WTC11 (cell line): ENCODE results near the gene ALG1L2.

Experiments used
- CBFB ChIP-seq: sonication (generic); formaldehyde crosslinking; IDR thresholded peaks from 2 replicates; pipeline ENCODE4 v1.8.1; 2022; ENCODE audit warnings: mild to moderate bottlenecking, low read depth, missing genetic modification reagents
- CREM ChIP-seq: sonication (generic); formaldehyde crosslinking; IDR thresholded peaks from 2 replicates; pipeline ENCODE4 v1.8.1; 2022; ENCODE audit warnings: mild to moderate bottlenecking, missing genetic modification reagents, moderate library complexity
- IRF2 ChIP-seq: sonication (generic); formaldehyde crosslinking; IDR thresholded peaks from 2 replicates; pipeline ENCODE4 v1.8.0; 2022; ENCODE audit warnings: low read depth, missing genetic modification reagents, borderline replicate concordance
- JAZF1 ChIP-seq: fragments of 250-450 bp; sonication (Bioruptor Pico); IDR thresholded peaks from 2 replicates; pipeline ENCODE4 v1.9.0; 2021; ENCODE audit warnings: moderate library complexity, mild to moderate bottlenecking, inconsistent platforms
- NFE2L1 ChIP-seq: sonication (generic); formaldehyde crosslinking; IDR thresholded peaks from 2 replicates; pipeline ENCODE4 v1.8.1; 2023; ENCODE audit warnings: missing genetic modification reagents
- NR1H2 ChIP-seq: sonication (generic); formaldehyde crosslinking; IDR thresholded peaks from 2 replicates; pipeline ENCODE4 v1.9.0; 2021; ENCODE audit warnings: mild to moderate bottlenecking, moderate library complexity, missing genetic modification reagents
- NR3C1 ChIP-seq: sonication (generic); formaldehyde crosslinking; conservative IDR thresholded peaks from 2 replicates; pipeline ENCODE4 v1.8.1; 2023; ENCODE audit warnings: low read depth, mild to moderate bottlenecking, missing genetic modification reagents
- ZNF232 ChIP-seq: sonication (generic); formaldehyde crosslinking; IDR thresholded peaks from 2 replicates; pipeline ENCODE4 v1.8.0; 2022; ENCODE audit warnings: mild to moderate bottlenecking, missing genetic modification reagents
- ZNF317 ChIP-seq: sonication (generic); formaldehyde crosslinking; IDR thresholded peaks from 2 replicates; pipeline ENCODE4 v1.8.1; 2023; ENCODE audit warnings: low read depth, mild to moderate bottlenecking, moderate library complexity, missing genetic modification reagents, borderline replicate concordance
- TF ChIP-seq, protein P1 (sequence below): fragments of 200-600 bp; IDR thresholded peaks from 2 replicates; pipeline ENCODE4 v1.8.0; 2022; ENCODE audit warnings: antibody characterized with exemption
- TF ChIP-seq, protein P2 (sequence below): sonication (generic); formaldehyde crosslinking; IDR thresholded peaks from 2 replicates; pipeline ENCODE4 v1.8.1; 2022; ENCODE audit warnings: mild to moderate bottlenecking, missing genetic modification reagents, moderate library complexity, borderline replicate concordance
- TF ChIP-seq, protein P3 (sequence below): sonication (generic); formaldehyde crosslinking; IDR thresholded peaks from 2 replicates; pipeline ENCODE4 v1.8.0; 2022; ENCODE audit warnings: mild to moderate bottlenecking, missing genetic modification reagents
- TF ChIP-seq, protein P4 (sequence below): fragments of 250-450 bp; sonication (Bioruptor Pico); IDR thresholded peaks from 2 replicates; pipeline ENCODE4 v1.9.0; 2021; ENCODE audit warnings: mild to moderate bottlenecking
- TF ChIP-seq, protein P5 (sequence below): fragments of 250-450 bp; sonication (Bioruptor Pico); IDR thresholded peaks from 2 replicates; pipeline ENCODE4 v1.9.0; 2021; ENCODE audit warnings: mild to moderate bottlenecking

DNA sequence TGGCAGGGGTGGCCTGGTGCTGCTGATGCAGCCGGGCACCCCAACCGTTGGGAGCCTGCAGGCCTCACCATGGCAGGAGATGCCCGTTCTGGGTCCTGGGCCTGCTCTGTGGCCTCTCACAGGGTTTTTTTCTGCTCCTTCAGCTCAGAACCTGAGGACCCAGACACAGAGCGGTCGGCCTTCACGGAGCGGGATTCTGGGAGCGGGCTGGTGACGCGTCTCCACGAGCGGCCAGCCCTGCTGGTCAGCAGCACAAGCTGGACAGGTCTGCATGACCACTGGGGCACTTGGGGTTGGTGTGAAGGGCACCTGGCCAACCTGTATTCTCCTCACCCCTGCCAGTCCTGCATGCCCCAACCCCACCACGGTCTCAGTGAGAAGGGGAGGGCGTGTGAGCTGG lies 10.3 kb downstream of the ALG1L2 start:
- TF ChIP-seq IRF2 (no peak), ZNF232 (no peak), JAZF1 (CRISPR knock-in tag) (no peak), NR1H2 (CRISPR knock-in tag) (no peak), CBFB (CRISPR knock-in tag) (no peak), CREM (CRISPR knock-in tag) (no peak), NR3C1 (CRISPR knock-in tag) (no peak), NFE2L1 (CRISPR knock-in tag) (no peak), ZNF317 (CRISPR knock-in tag) (no peak)
- TF ChIP-seq, protein P1, sequence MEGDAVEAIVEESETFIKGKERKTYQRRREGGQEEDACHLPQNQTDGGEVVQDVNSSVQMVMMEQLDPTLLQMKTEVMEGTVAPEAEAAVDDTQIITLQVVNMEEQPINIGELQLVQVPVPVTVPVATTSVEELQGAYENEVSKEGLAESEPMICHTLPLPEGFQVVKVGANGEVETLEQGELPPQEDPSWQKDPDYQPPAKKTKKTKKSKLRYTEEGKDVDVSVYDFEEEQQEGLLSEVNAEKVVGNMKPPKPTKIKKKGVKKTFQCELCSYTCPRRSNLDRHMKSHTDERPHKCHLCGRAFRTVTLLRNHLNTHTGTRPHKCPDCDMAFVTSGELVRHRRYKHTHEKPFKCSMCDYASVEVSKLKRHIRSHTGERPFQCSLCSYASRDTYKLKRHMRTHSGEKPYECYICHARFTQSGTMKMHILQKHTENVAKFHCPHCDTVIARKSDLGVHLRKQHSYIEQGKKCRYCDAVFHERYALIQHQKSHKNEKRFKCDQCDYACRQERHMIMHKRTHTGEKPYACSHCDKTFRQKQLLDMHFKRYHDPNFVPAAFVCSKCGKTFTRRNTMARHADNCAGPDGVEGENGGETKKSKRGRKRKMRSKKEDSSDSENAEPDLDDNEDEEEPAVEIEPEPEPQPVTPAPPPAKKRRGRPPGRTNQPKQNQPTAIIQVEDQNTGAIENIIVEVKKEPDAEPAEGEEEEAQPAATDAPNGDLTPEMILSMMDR, result no peak
- TF ChIP-seq, protein P2, sequence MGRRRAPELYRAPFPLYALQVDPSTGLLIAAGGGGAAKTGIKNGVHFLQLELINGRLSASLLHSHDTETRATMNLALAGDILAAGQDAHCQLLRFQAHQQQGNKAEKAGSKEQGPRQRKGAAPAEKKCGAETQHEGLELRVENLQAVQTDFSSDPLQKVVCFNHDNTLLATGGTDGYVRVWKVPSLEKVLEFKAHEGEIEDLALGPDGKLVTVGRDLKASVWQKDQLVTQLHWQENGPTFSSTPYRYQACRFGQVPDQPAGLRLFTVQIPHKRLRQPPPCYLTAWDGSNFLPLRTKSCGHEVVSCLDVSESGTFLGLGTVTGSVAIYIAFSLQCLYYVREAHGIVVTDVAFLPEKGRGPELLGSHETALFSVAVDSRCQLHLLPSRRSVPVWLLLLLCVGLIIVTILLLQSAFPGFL, result no peak
- TF ChIP-seq, protein P3, sequence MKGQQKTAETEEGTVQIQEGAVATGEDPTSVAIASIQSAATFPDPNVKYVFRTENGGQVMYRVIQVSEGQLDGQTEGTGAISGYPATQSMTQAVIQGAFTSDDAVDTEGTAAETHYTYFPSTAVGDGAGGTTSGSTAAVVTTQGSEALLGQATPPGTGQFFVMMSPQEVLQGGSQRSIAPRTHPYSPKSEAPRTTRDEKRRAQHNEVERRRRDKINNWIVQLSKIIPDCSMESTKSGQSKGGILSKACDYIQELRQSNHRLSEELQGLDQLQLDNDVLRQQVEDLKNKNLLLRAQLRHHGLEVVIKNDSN, result no peak
- TF ChIP-seq, protein P4, sequence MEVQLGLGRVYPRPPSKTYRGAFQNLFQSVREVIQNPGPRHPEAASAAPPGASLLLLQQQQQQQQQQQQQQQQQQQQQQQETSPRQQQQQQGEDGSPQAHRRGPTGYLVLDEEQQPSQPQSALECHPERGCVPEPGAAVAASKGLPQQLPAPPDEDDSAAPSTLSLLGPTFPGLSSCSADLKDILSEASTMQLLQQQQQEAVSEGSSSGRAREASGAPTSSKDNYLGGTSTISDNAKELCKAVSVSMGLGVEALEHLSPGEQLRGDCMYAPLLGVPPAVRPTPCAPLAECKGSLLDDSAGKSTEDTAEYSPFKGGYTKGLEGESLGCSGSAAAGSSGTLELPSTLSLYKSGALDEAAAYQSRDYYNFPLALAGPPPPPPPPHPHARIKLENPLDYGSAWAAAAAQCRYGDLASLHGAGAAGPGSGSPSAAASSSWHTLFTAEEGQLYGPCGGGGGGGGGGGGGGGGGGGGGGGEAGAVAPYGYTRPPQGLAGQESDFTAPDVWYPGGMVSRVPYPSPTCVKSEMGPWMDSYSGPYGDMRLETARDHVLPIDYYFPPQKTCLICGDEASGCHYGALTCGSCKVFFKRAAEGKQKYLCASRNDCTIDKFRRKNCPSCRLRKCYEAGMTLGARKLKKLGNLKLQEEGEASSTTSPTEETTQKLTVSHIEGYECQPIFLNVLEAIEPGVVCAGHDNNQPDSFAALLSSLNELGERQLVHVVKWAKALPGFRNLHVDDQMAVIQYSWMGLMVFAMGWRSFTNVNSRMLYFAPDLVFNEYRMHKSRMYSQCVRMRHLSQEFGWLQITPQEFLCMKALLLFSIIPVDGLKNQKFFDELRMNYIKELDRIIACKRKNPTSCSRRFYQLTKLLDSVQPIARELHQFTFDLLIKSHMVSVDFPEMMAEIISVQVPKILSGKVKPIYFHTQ (CRISPR knock-in tag), result no peak
- TF ChIP-seq, protein P5, sequence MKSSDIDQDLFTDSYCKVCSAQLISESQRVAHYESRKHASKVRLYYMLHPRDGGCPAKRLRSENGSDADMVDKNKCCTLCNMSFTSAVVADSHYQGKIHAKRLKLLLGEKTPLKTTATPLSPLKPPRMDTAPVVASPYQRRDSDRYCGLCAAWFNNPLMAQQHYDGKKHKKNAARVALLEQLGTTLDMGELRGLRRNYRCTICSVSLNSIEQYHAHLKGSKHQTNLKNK (CRISPR knock-in tag), result no peak
